H1 (cell line): Measurements from ENCODE around the gene GOLGA6B. TPM values are rescaled to one million over a fixed set of nuclear protein-coding genes. Genes with fewer than 3 reads are reported as not detected.
A peak's percentile ranks its signal among the peaks of the same experiment; 100 is the strongest.

ENCODE experiments used
- CTCF ChIA-PET: fragments of 300-600 bp; sonication (Branson Sonifier 250); formaldehyde crosslinking; loops from one replicate; lab custom pipeline; 2021; ENCODE audit not compliant: partially characterized antibody; lab: Charles Lee
- POLR2A ChIA-PET: fragments of 300-600 bp; sonication (Branson Sonifier 250); formaldehyde crosslinking; loops from one replicate; lab custom pipeline; 2021; ENCODE audit warnings: inconsistent platforms; ENCODE audit not compliant: partially characterized antibody; lab: Charles Lee
- DNase-seq, 2 experiments: peaks; one replicate each; pipeline versions ENCODE4 v3.0.0 to v3.0.0-alpha.2; 2010 to 2022; ENCODE audit warnings: low spot score in 2 of 2, low read depth in 1 of 2, mixed read lengths in 1 of 2
- FAIRE-seq: peaks from 2 replicates; lab custom pipeline; 2011; peaks lifted over from hg19 to GRCh38; lab: Jason Lieb, UNC
- H2AFZ ChIP-seq: 2 replicates; pipeline ENCODE4 v1.8.1; 2012; ENCODE audit warnings: low read length, inconsistent platforms
- H2AK5ac ChIP-seq: 2 replicates; pipeline ENCODE4 v1.6.1; 2013; ENCODE audit warnings: low read depth, low read length
- H2BK120ac ChIP-seq: replicated peaks from 2 replicates; pipeline ENCODE3; 2013; ENCODE audit warnings: low read depth, low read length, inconsistent platforms
- H2BK12ac ChIP-seq: 2 replicates; pipeline ENCODE4 v1.6.1; 2013; ENCODE audit warnings: low read depth, low read length
- H2BK15ac ChIP-seq: 2 replicates; pipeline ENCODE4 v1.6.1; 2013; ENCODE audit warnings: low read length
- H2BK20ac ChIP-seq: 2 replicates; pipeline ENCODE4 v1.6.1; 2013; ENCODE audit warnings: low read length
- H2BK5ac ChIP-seq: 2 replicates; pipeline ENCODE4 v1.6.1; 2013; ENCODE audit warnings: low read depth, low read length
- H3K14ac ChIP-seq: 2 replicates; pipeline ENCODE4 v1.6.1; 2013; ENCODE audit warnings: inconsistent platforms; ENCODE audit not compliant: insufficient read length
- H3K18ac ChIP-seq: 2 replicates; pipeline ENCODE4 v1.6.1; 2013; ENCODE audit warnings: low read length; ENCODE audit errors: extremely low read depth
- H3K23ac ChIP-seq: 2 replicates; pipeline ENCODE4 v1.6.1; 2013; ENCODE audit warnings: inconsistent platforms; ENCODE audit not compliant: insufficient read length
- H3K23me2 ChIP-seq: 2 replicates; pipeline ENCODE4 v1.6.1; 2013; ENCODE audit warnings: low read depth, low read length
- H3K27ac ChIP-seq: 2 replicates; pipeline ENCODE4 v1.6.1; 2011; ENCODE audit warnings: low read depth, low read length, inconsistent platforms
- H3K27me3 ChIP-seq, 4 experiments: replicated peaks in 1 of 4; 1 replicate in 1 of 4; 2 replicates in 3 of 4; pipeline versions ENCODE4 v1.6.1 to v1.8.1; 2011 to 2013; ENCODE audit warnings: low read length in 3 of 4, mild to moderate bottlenecking in 3 of 4, inconsistent platforms in 2 of 4, mixed read lengths in 2 of 4, moderate library complexity in 1 of 4; ENCODE audit not compliant: control insufficient read depth in 3 of 4, insufficient read depth in 3 of 4; ENCODE audit errors: extremely low read depth in 1 of 4
- H3K36me3 ChIP-seq, 4 experiments: 2 replicates each; pipeline versions ENCODE4 v1.6.1 to v1.8.1; 2011 to 2013; ENCODE audit warnings: mild to moderate bottlenecking in 4 of 4, low read length in 3 of 4, moderate library complexity in 2 of 4, control low read depth in 1 of 4, inconsistent platforms in 1 of 4; ENCODE audit not compliant: insufficient read depth in 4 of 4, control insufficient read depth in 2 of 4
- H3K4ac ChIP-seq: replicated peaks from 2 replicates; pipeline ENCODE3; 2013; ENCODE audit warnings: low read length, low read depth, mixed read lengths, inconsistent platforms; ENCODE audit not compliant: insufficient read length
- H3K4me1 ChIP-seq, 4 experiments: replicated peaks in 1 of 4; 1 replicate in 1 of 4; 2 replicates in 3 of 4; pipeline versions ENCODE4 v1.6.1 to v1.8.1; 2011 to 2013; ENCODE audit warnings: low read length in 3 of 4, inconsistent platforms in 2 of 4, mixed read lengths in 1 of 4; ENCODE audit not compliant: insufficient read depth in 4 of 4, control insufficient read depth in 3 of 4
- H3K4me2 ChIP-seq, 2 experiments: 2 replicates each; pipeline versions ENCODE4 v1.6.1 to v1.8.1; 2011 to 2013; ENCODE audit warnings: low read depth in 2 of 2, low read length in 2 of 2, control low read depth in 1 of 2, inconsistent platforms in 1 of 2, mild to moderate bottlenecking in 1 of 2; ENCODE audit not compliant: insufficient read depth in 1 of 2
- H3K4me3 ChIP-seq, 4 experiments: fragments of 200-600, 300-600 bp in 1 of 4; sonication (generic), shearing (Covaris generic), sonication (Bioruptor Twin) in 1 of 4; 2 replicates each; pipeline versions ENCODE4 v1.5.1 to v1.8.1; 2011 to 2016; ENCODE audit warnings: low read length in 4 of 4, low read depth in 3 of 4, control low read depth in 2 of 4, inconsistent platforms in 2 of 4, mild to moderate bottlenecking in 2 of 4, mixed read lengths in 1 of 4, moderate library complexity in 1 of 4; ENCODE audit not compliant: insufficient read depth in 2 of 4; ENCODE audit errors: extremely low read depth in 1 of 4
- H3K56ac ChIP-seq: replicated peaks from 2 replicates; pipeline ENCODE3; 2013; ENCODE audit warnings: low read depth, mild to moderate bottlenecking, mixed read lengths, low read length, inconsistent platforms; ENCODE audit not compliant: insufficient read length
- H3K79me1 ChIP-seq: 2 replicates; pipeline ENCODE4 v1.6.1; 2013; ENCODE audit warnings: low read depth, low read length, control low read depth
- H3K79me2 ChIP-seq, 2 experiments: 2 replicates each; pipeline versions ENCODE4 v1.6.1 to v1.8.1; 2012 to 2013; ENCODE audit warnings: low read length in 2 of 2, mild to moderate bottlenecking in 2 of 2, inconsistent platforms in 1 of 2; ENCODE audit not compliant: insufficient read depth in 2 of 2, control insufficient read depth in 1 of 2
- H3K9ac ChIP-seq, 4 experiments: replicated peaks in 1 of 4; 1 replicate in 1 of 4; 2 replicates in 3 of 4; pipeline versions ENCODE4 v1.6.1 to v1.8.1; 2011 to 2013; ENCODE audit warnings: low read depth in 3 of 4, low read length in 3 of 4, control low read depth in 2 of 4, mild to moderate bottlenecking in 2 of 4, moderate library complexity in 2 of 4, inconsistent platforms in 1 of 4; ENCODE audit errors: extremely low read depth in 1 of 4
- H3K9me3 ChIP-seq, 2 experiments: 2 replicates each; pipeline versions ENCODE4 v1.6.1 to v1.8.1; 2012 to 2013; ENCODE audit warnings: mild to moderate bottlenecking in 2 of 2, moderate library complexity in 2 of 2, control low read depth in 1 of 2, inconsistent platforms in 1 of 2, low read depth in 1 of 2, low read length in 1 of 2, mixed read lengths in 1 of 2; ENCODE audit not compliant: insufficient read depth in 2 of 2
- H4K20me1 ChIP-seq, 2 experiments: replicated peaks in 1 of 2; 2 replicates each; pipeline versions ENCODE3 to v1.8.1; 2011 to 2013; ENCODE audit warnings: inconsistent platforms in 2 of 2, low read length in 2 of 2, mild to moderate bottlenecking in 1 of 2; ENCODE audit not compliant: insufficient read depth in 2 of 2, control insufficient read depth in 1 of 2
- H4K5ac ChIP-seq: 2 replicates; pipeline ENCODE4 v1.6.1; 2013; ENCODE audit warnings: low read length, low read depth, mixed read lengths, inconsistent platforms; ENCODE audit not compliant: insufficient read length
- H4K8ac ChIP-seq: 2 replicates; pipeline ENCODE4 v1.8.0; 2013; ENCODE audit warnings: mild to moderate bottlenecking, moderate library complexity, low read length, inconsistent platforms; ENCODE audit not compliant: insufficient read depth; ENCODE audit errors: extremely low read depth
- H4K91ac ChIP-seq: replicated peaks from 2 replicates; pipeline ENCODE3; 2013; ENCODE audit warnings: low read length, mixed read lengths, inconsistent platforms; ENCODE audit not compliant: insufficient read length
- EP300 ChIP-seq, 2 experiments: IDR thresholded peaks; 1 replicate in 1 of 2; 2 replicates in 1 of 2; pipeline ENCODE4 v1.6.1; 2011 to 2012; ENCODE audit warnings: low read depth in 2 of 2, low read length in 2 of 2, mild to moderate bottlenecking in 2 of 2, borderline replicate concordance in 1 of 2, inconsistent platforms in 1 of 2, moderate library complexity in 1 of 2
- NANOG ChIP-seq: IDR thresholded peaks from 2 replicates; pipeline ENCODE4 v1.6.1; 2011; ENCODE audit warnings: low read length, low read depth, mild to moderate bottlenecking, inconsistent platforms; ENCODE audit not compliant: insufficient read depth, poor library complexity, severe bottlenecking
- SAP30 ChIP-seq: fragments of 300-600 bp; sonication (generic); IDR thresholded peaks from 2 replicates; pipeline ENCODE4 v1.7.1; 2012; ENCODE audit warnings: low read length, moderate library complexity, mild to moderate bottlenecking, inconsistent platforms; ENCODE audit not compliant: insufficient read depth, insufficient replicate concordance
- SRF ChIP-seq: IDR thresholded peaks from 2 replicates; pipeline ENCODE4 v1.6.1; 2011; ENCODE audit warnings: mild to moderate bottlenecking, low read depth, low read length, moderate library complexity
- WGBS, 2 experiments: shearing (Covaris generic) in 1 of 2; methylation state at CpG; one replicate each; pipeline versions ENCODE4 v1.1.6 to v1.1.7; 2013 to 2015; ENCODE audit warnings: low lambda C conversion rate in 2 of 2, mixed read lengths in 2 of 2, inconsistent platforms in 1 of 2, low coverage in 1 of 2, missing lambda C conversion rate in 1 of 2; ENCODE audit not compliant: insufficient replicate concordance in 2 of 2, insufficient coverage in 1 of 2, insufficient read length in 1 of 2; ENCODE audit errors: extremely low coverage in 1 of 2, missing lambda C conversion rate in 1 of 2; 5-methylcytosine and 5-hydroxymethylcytosine counted together
- polyA plus RNA-seq, 7 experiments: library from polyadenylated mRNA; depleted of rRNA in 3 of 7; stranded (reverse) in 5 of 7; unstranded in 2 of 7; fragments of >200 nt in 5 of 7; fragments of 200-250 nt in 2 of 7; gene quantifications; 1 replicate in 5 of 7; 2 replicates in 1 of 7; 4 replicates in 1 of 7; pipeline versions ENCODE4 v1.2.1 to v1.2.3, GENCODE V29; 2011 to 2013; ENCODE audit warnings: missing spikeins in 2 of 7, mixed read lengths in 2 of 7
- total RNA-seq: library from RNA; stranded (reverse); fragmentation: NEBNext Ultra II Directional; extraction: Animal tissue kit (Norgen Biotek cat#: 25700); gene quantifications from 2 replicates; pipeline ENCODE4 v1.2.1, GENCODE V29; 2021

The GOLGA6B gene
- total and polyA plus RNA-seq, 2 of the 8 experiments (the other 6 are each of a cell fraction or from before 2014, with no cell fraction given) = 0.09 TPM; not detected in 1

GRCh38 chr15:72682772-72683171 is 28.3 kb downstream of the GOLGA6B start:
- Histone ChIP-seq H3K4me1 (0 out of 7 replicates have a peak, but pooled peaks cover 0 to 2% (median 0%) of the 10 kb centered on the region in 4 experiments), H3K27me3 (no peaks in the 10 kb centered on the region), H3K27ac (no peak overlapping the region), H4K20me1 (no peaks in the 10 kb centered on the region), H3K4me2 (no peak overlapping the region), H3K56ac (no peak overlapping the region), H3K79me1 (no peaks in the 10 kb centered on the region), H2BK5ac (no peak overlapping the region), H3K23me2 (0 out of 2 replicates have a peak, but pooled peaks cover 2% of the 10 kb centered on the region), H3K23ac (no peak overlapping the region), H2BK12ac (no peak overlapping the region), H4K91ac (no peak overlapping the region), H4K8ac (no peak overlapping the region), H4K5ac (no peak overlapping the region), H3K4ac (no peak overlapping the region), H3K79me2 (peaks cover 0 to under 1% of the 10 kb centered on the region in 2 experiments; a peak in 1 of 4 replicates), H2BK20ac (no peak overlapping the region), H3K14ac (no peak overlapping the region), H3K9me3 (no peaks in the 10 kb centered on the region), H3K9ac (no peak overlapping the region), H2BK15ac (no peak overlapping the region), H3K18ac (no peak overlapping the region), H2BK120ac (no peak overlapping the region), H3K4me3 (no peak overlapping the region), H2AK5ac (no peak overlapping the region), H2AFZ (no peak overlapping the region), H3K36me3 (no peaks in the 10 kb centered on the region)
- ChIA-PET CTCF (interaction anchor here (0.6 to 3.7 kb wide), 4 partner anchors 8 to 96 kb away, joined by 3 to 19 read pairs (median 4); no protein-coding TSS in a partner anchor), POLR2A (interaction anchor here (1.0 kb wide), 1 partner anchor 66 kb away, joined by 3 read pairs; no protein-coding TSS in a partner anchor)
- TF ChIP-seq SRF (no peak), NANOG (no peak), SAP30 (no peak), EP300 (IDR thresholded peaks at IDR 0.05; ENCODE audit: borderline replicate concordance in 1 of 2, low read depth in 2 of 2, low read length in 2 of 2) (0 out of 3 replicates have a peak, but pooled peaks of 1 of the 2 experiments have one; percentile 17)
- no peak for DNase-seq
- 73% methylated on average over 3 of the region's 3 CpGs; no CpG with 5 or more reads in 1 of the 2 experiments for WGBS, 2 experiments
- no peak for FAIRE-seq
